ENCODE data around the gene MAPKBP1. TPM values are rescaled to one million over a fixed set of nuclear protein-coding genes. Genes with fewer than 3 reads are reported as not detected.
A peak's percentile ranks its signal among the peaks of the same experiment; 100 is the strongest.

MAPKBP1 gene
- total and polyA plus RNA-seq, 2 of the 13 experiments (the other 11 are each of a cell fraction or from before 2014, with no cell fraction given), result 3.0 to 7.3 TPM

DNA sequence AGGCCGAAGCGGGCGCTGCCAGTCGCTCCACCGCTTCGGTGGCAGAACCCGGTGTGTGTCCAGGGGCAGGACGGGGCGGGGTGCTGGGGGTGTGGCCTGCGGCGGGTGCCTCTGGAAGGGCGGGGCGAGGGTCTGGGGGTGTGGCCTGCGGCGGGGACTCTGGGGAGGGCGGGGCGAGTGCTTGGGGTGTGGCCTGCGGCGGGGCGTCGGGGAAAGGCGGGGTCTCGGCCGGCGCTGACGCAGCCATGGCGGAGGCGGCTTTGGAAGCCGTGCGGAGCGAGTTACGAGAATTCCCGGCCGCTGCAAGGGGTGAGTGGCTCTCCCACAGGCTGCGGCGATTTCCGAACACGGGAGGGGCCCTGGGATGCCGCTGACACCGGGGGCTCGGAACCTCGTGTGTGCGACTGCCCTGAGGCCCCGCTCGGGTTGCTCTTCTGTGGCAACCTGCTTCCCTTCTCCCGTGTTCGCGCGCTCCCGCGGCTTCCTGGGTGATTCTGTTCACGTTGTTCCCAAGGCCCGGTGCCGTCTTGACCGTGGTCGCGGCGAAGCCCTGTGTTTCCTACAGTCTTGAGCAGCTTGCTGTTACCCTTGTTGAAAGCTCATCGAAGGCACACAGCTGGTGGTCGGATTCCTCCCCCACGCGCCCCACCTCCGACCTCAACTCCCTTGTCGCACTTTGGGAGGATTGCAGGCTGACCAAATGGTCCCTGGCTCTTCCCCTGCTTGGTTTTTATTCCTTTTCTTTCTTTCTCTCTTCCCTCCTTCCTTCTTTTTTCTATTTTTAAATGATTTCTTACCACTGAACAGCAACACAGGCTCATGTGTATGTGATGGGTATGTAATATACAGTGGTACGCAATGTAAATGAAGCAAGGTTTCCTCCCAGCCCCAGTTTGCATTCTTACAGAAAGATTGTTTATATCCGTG is 53.9 kb downstream of the MAPKBP1 start, which contains the start of gene JMJD7 (continued):
- TF ChIP-seq E2F1 (CRISPR knock-in tag; IDR thresholded peaks at IDR 0.05), result no peak
- no peak for TF ChIP-seq TEAD2 (CRISPR knock-in tag; IDR thresholded peaks at IDR 0.05)
- TF ChIP-seq HOXA5 (CRISPR knock-in tag; IDR thresholded peaks at IDR 0.05), result no peak
- TF ChIP-seq KAT8 (CRISPR knock-in tag; IDR thresholded peaks at IDR 0.05), result peak; percentile 73; the same call in 1 of the 2 replicates
- TF ChIP-seq ZNF768 (CRISPR knock-in tag; IDR thresholded peaks at IDR 0.05), result peak; percentile 74; the same call in 1 of the 2 replicates
- no peak for TF ChIP-seq PAX8 (CRISPR knock-in tag; IDR thresholded peaks at IDR 0.05; ENCODE audit: borderline replicate concordance)
- TF ChIP-seq MLLT10 (CRISPR knock-in tag; IDR thresholded peaks at IDR 0.05), result no peak
- TF ChIP-seq ZNF451 (CRISPR knock-in tag; IDR thresholded peaks at IDR 0.05), result no peak
- TF ChIP-seq GATAD1 (CRISPR knock-in tag; IDR thresholded peaks at IDR 0.05), result peak; percentile 50
- 0 out of 2 replicates have a peak, but pooled peaks have one; percentile 25 for TF ChIP-seq BCL6 (CRISPR knock-in tag; IDR thresholded peaks at IDR 0.05)
- TF ChIP-seq ZNF772 (CRISPR knock-in tag; IDR thresholded peaks at IDR 0.05), result no peak
- TF ChIP-seq MAX (IDR thresholded peaks at IDR 0.05), result peak; percentile 38; the same call in 1 of the 2 replicates
- TF ChIP-seq YEATS4 (CRISPR knock-in tag; IDR thresholded peaks at IDR 0.05; ENCODE audit: borderline replicate concordance), result peak; percentile 46; the same call in 1 of the 2 replicates
- 0 out of 2 replicates have a peak, but pooled peaks have one; percentile 33 for TF ChIP-seq KLF15 (CRISPR knock-in tag; IDR thresholded peaks at IDR 0.05; ENCODE audit: borderline replicate concordance)
